Suprapubic skin (tissue), 4 donors: ENCODE measurements around the gene FNBP1.

Source experiments
- POLR2A ChIP-seq, 2 donors: fragments of 450-650 bp; IDR thresholded peaks; one replicate each; pipeline ENCODE4 v1.6.1; 2017; ENCODE audit warnings: antibody characterized with exemption in 2 of 2, mild to moderate bottlenecking in 2 of 2, moderate library complexity in 2 of 2
- POLR2AphosphoS5 ChIP-seq, 3 donors: sonication (generic); formaldehyde crosslinking; IDR thresholded peaks; one replicate each; pipeline ENCODE4 v1.6.1; 2017; ENCODE audit warnings: antibody characterized with exemption in 3 of 3

- no peak for TF ChIP-seq POLR2AphosphoS5 (IDR thresholded peaks at IDR 0.05)
- no peak for TF ChIP-seq POLR2A (IDR thresholded peaks at IDR 0.05)
Measured at GRCh38 chr9:129914051-129914450, 128.9 kb downstream of the FNBP1 start.
